Astrocyte of the spinal cord (primary cell): ENCODE data around the gene PCSK5.

Source experiments
- DNase-seq: peaks from one replicate; pipeline ENCODE4 v3.0.0; 2011; ENCODE audit warnings: low read depth, low spot score
- H3K4me3 ChIP-seq: 2 replicates; pipeline ENCODE4 v1.5.1; 2011; ENCODE audit warnings: low read depth, mild to moderate bottlenecking, low read length, moderate library complexity
- in situ Hi-C: cut with HindIII; loops from 2 replicates; pipeline ENCODE4 v1.10.0; 2017; ENCODE audit warnings: low sequenced_read_pairs
- TF ChIP-seq, protein P1 (sequence below): IDR thresholded peaks from 2 replicates; pipeline ENCODE4 v1.5.1; 2012; ENCODE audit warnings: low read depth, mild to moderate bottlenecking, low read length, inconsistent platforms

The PCSK5 gene

DNA sequence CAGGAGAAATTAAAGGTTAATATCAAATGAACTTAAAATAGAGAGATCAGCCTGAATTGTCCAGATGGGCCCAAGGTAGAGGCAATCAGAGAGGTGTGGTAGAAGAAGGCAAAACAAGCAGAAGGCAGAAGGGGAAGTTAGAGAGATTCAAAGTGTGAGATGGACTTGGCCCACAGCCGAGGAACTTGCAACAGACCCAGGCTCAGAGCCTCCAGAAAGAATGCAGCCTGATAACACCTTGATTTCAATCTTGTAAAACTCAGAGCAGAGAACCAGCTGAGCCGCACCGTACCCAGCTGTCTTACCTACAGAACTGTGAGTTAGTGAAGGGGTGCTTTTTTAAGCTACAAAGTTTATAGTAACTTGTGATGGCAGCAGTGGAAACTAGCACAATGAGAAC, 312.9 kb downstream of the PCSK5 start:
- H3K4me3 ChIP-seq: no peak overlapping the region
- DNase-seq: no peak
- in situ Hi-C loops: no loop called here
- TF ChIP-seq, protein P1, sequence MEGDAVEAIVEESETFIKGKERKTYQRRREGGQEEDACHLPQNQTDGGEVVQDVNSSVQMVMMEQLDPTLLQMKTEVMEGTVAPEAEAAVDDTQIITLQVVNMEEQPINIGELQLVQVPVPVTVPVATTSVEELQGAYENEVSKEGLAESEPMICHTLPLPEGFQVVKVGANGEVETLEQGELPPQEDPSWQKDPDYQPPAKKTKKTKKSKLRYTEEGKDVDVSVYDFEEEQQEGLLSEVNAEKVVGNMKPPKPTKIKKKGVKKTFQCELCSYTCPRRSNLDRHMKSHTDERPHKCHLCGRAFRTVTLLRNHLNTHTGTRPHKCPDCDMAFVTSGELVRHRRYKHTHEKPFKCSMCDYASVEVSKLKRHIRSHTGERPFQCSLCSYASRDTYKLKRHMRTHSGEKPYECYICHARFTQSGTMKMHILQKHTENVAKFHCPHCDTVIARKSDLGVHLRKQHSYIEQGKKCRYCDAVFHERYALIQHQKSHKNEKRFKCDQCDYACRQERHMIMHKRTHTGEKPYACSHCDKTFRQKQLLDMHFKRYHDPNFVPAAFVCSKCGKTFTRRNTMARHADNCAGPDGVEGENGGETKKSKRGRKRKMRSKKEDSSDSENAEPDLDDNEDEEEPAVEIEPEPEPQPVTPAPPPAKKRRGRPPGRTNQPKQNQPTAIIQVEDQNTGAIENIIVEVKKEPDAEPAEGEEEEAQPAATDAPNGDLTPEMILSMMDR: no peak

DNA sequence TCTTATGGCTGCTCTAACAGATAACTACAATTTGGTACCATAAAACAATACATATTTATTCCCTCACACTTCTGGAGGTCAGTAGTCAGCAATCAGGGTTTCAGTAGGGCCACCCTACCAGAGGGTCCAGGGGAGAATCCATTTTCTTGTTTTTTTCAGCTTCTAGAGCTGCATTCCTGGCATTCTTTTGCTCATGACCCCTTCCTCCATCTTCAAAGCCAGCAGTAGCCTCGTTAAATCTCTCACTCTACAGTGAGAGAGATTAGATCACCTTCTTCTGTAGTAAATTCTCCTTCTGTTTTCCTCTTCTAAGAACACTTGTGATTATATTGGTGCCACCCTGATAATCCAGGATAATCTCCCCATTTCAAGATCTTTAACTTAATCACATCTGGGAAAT, 316.3 kb downstream of the PCSK5 start:
- H3K4me3 ChIP-seq: no peak overlapping the region
- TF ChIP-seq, protein P1: no peak
- DNase-seq: no peak
- in situ Hi-C loops: no loop called here

DNA sequence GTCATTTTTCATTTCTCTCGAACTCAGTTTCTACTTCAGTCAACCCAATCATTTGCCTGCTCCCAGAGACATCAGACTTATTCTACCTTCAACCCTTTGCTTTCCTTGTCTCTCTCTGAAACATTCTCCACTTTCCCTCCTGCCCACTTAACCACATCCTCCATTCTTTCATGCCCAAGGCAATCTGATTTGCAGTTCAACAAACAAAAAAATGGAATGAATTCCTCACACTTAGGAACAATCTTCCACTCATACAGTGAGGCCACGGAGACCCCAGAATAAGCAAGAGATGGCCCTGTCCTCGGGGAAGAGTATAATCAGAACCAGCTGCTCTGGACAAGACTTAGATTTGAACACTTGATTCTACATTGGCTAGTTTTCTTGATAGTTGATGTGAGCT, 323.3 kb downstream of the PCSK5 start:
- TF ChIP-seq, protein P1: no peak
- in situ Hi-C loops: no loop called here
- no peak overlapping the region for H3K4me3 ChIP-seq
- DNase-seq: peak; percentile 18

DNA sequence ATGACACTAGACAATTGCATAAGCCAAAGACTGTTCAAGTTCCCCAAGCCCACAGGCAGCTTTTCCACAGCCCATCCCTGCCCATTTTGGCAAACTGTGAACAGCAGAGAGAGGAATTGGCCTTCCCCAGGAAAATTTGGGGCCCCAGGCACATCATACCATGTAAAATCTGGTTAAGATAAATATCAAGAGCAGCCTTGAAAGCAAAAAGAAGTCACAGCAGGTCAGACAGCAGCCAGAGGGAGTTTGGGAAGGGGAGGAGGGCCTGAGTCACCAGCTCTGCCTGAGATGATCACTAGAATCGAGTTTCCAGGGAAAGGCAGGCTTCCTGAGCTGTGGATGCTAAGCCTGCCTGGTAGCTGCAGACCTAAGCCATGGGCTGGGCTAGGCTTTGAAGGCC, 324.6 kb downstream of the PCSK5 start:
- peak; percentile 76 for DNase-seq
- H3K4me3 ChIP-seq: no peak overlapping the region
- TF ChIP-seq, protein P1: peak; percentile 16
- in situ Hi-C loops: no loop called here

DNA sequence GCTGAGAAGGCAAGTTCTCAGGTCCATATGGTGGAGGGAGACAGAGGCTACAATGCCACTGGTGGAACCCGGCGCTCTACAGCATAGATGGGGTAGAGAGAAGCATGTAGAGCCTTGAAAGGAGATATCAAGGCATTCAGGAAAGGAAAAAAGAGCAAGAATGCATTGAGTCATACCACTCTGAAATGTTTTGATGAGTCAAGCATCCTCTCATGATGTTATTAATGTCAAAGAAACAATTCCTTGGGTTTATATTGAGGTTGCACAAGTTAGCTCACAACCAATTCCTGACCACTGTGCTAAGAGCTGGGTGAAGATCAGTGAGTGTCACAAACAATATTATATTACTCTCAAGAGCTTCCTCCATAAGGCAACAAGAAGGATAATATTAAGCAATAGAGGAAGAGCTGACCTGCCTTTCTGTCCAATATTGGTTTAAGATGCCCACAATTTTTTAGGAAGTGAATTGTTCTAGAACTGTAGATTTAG, 325.7 kb downstream of the PCSK5 start:
- peak; percentile 95 for DNase-seq
- TF ChIP-seq, protein P1: no peak
- in situ Hi-C loops: no loop called here
- no peak overlapping the region for H3K4me3 ChIP-seq

DNA sequence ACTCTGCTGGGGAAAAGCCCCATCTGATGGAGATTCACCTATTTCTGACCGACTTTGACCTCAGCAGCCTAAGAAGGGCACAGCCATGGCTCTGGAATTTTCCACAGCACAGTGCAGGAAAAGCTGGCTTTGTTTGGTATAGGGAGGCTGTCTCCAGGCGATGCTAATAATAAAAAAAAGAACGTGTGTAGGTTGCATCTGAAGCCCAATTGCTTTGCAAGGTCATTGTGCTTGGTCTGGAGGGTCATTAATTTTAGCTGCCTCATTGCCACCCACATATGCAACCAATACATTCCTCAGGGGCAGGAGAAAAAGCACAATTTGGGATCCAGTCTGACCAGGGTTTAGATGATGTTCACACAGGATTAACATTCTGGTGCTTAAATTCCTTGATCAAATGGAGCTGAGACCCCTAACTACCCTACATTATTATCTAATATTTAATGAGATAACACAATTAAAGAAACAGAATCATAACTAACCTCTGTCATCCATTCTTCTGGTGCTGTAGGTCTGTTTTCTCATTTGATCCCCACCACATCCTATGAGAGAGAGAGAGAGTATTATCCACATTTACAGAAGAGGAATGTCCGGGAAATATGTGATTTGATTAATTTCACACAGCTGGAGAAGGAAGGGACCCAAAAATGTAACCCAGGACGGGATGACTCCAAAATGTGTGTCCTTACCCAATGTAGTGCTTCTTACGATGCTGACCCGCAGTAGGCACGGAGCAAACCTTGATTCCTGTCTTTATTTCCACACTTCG, 327.8 kb downstream of the PCSK5 start:
- no peak overlapping the region for H3K4me3 ChIP-seq
- TF ChIP-seq, protein P1: no peak
- in situ Hi-C loops: no loop called here
- DNase-seq: no peak
